Aorta (tissue), 5 donors: ENCODE results near the gene ZFTA. TPM values are rescaled to one million over a fixed set of nuclear protein-coding genes. Genes with fewer than 3 reads are reported as not detected.

Source experiments
- ATAC-seq: fragments of 200-7000 bp; cut with Tn5 transposase; one replicate; pipeline ENCODE4 v1.9.1; 2022; ENCODE audit warnings: moderate library complexity; ENCODE audit not compliant: low FRiP score
- DNase-seq, 2 donors: peaks; one replicate each; pipeline ENCODE4 v3.0.0-alpha.2; 2020
- H3K27ac ChIP-seq, 2 donors: one replicate each; pipeline ENCODE4 v1.5.1; 2013; ENCODE audit warnings: low read length in 2 of 2, mild to moderate bottlenecking in 2 of 2, moderate library complexity in 2 of 2, control low read depth in 1 of 2, inconsistent platforms in 1 of 2, low read depth in 1 of 2
- H3K27me3 ChIP-seq, 2 donors: one replicate each; pipeline ENCODE4 v1.6.1; 2013; ENCODE audit warnings: control low read depth in 1 of 2, low read length in 1 of 2, mild to moderate bottlenecking in 1 of 2, moderate library complexity in 1 of 2; ENCODE audit not compliant: insufficient read depth in 2 of 2, control insufficient read depth in 1 of 2
- H3K36me3 ChIP-seq, 2 donors: one replicate each; pipeline ENCODE4 v1.6.1; 2013; ENCODE audit warnings: control low read depth in 1 of 2, low read length in 1 of 2, mild to moderate bottlenecking in 1 of 2; ENCODE audit not compliant: insufficient read depth in 2 of 2, control insufficient read depth in 1 of 2
- H3K4me1 ChIP-seq, 2 donors: one replicate each; pipeline ENCODE4 v1.6.1; 2013; ENCODE audit warnings: low read length in 2 of 2, control low read depth in 1 of 2, mild to moderate bottlenecking in 1 of 2, moderate library complexity in 1 of 2; ENCODE audit not compliant: insufficient read depth in 2 of 2, control insufficient read depth in 1 of 2
- H3K4me3 ChIP-seq, 2 donors: one replicate each; pipeline ENCODE4 v1.5.1; 2013; ENCODE audit warnings: low read length in 2 of 2, control low read depth in 1 of 2, mild to moderate bottlenecking in 1 of 2
- H3K9me3 ChIP-seq: one replicate; pipeline ENCODE4 v1.6.1; 2013; ENCODE audit warnings: mild to moderate bottlenecking, low read length; ENCODE audit not compliant: control insufficient read depth
- WGBS, 2 donors: extraction: QIAGEN DNeasy Blood & Tissue Kit; methylation state at CpG; one replicate each; pipeline ENCODE4 v1.1.7; 2013; 5-methylcytosine and 5-hydroxymethylcytosine counted together
- intact Hi-C, 2 donors: fragments of 100-400 bp; cut with DNase I; formaldehyde crosslinking; loops; one replicate each; pipeline versions ENCODE4 v1.14.2 to v1.15.0; 2022
- polyA plus RNA-seq, 2 donors: library from polyadenylated mRNA; stranded (reverse); fragments of 200-250 nt; gene quantifications; one replicate each; pipeline ENCODE4 v1.2.3, GENCODE V29; 2013
- total RNA-seq, 2 donors: library from RNA; stranded (reverse); fragmentation: NEBNext Ultra II Directional; extraction: Animal tissue kit (Norgen Biotek cat#: 25700); gene quantifications; one replicate each; pipeline ENCODE4 v1.2.1, GENCODE V29; 2021
- donor health status: healthy with polysubstance abuse.
- donor health status: Bipolar disorder and iron deficiency.
- donor health status: DM: no; HTN: no; CAD: no.
- donor health status: DM: no; HTN: no; CAD: no.
- donor health status: DM: yes; HTN: yes; CAD: no.

ZFTA gene
- total and polyA plus RNA-seq, 4 donors = 4.3 to 30.9 (median 17.0) TPM

GRCh38 chr11:63747011-63747410 lies 21.6 kb downstream of the ZFTA start:
- Histone ChIP-seq H3K9me3 (no peaks in the 10 kb centered on the region), H3K27ac (no peak overlapping the region), H3K36me3 (peaks cover 0 to 2% of the 10 kb centered on the region in 2 donors), H3K27me3 (no peaks in the 10 kb centered on the region), H3K4me1 (no peaks in the 10 kb centered on the region), H3K4me3 (no peak overlapping the region)
- ATAC-seq (no peak), DNase-seq (no peak)
- WGBS, 2 donors = 68 to 69% methylated on average over 3 of the region's 3 CpGs
- intact Hi-C loops = no loop called here

- H3K27ac ChIP-seq = no peak overlapping the region
- no peaks in the 10 kb centered on the region for H3K4me1 ChIP-seq
- 83 to 84% methylated on average over 13 of the region's 13 CpGs for WGBS, 2 donors
- no peaks in the 10 kb centered on the region for H3K9me3 ChIP-seq
- no peaks in the 10 kb centered on the region for H3K36me3 ChIP-seq
- no peak for DNase-seq
- intact Hi-C loops = no loop called here
- no peaks in the 10 kb centered on the region for H3K27me3 ChIP-seq
- no peak overlapping the region for H3K4me3 ChIP-seq
- ATAC-seq = no peak
Observed at GRCh38 chr11:63745304-63746170, 23.0 kb downstream of the ZFTA start.

GRCh38 chr11:63738720-63739360 lies 29.7 kb downstream of the ZFTA start:
- Histone ChIP-seq H3K36me3 (no peaks in the 10 kb centered on the region), H3K27ac (no peak overlapping the region), H3K4me1 (no peaks in the 10 kb centered on the region), H3K4me3 (no peak overlapping the region), H3K27me3 (no peaks in the 10 kb centered on the region), H3K9me3 (no peaks in the 10 kb centered on the region)
- peak; percentile 90 for ATAC-seq
- DNase-seq = peak in 1 of 2 donors; percentile 71
- 14 to 15% methylated on average over 8 of the region's 8 CpGs for WGBS, 2 donors
- intact Hi-C loops = loop anchor here (5.0 kb wide), 2 partner anchors 97 to 262 kb away; no protein-coding TSS in a partner anchor

- no peak overlapping the region for H3K4me3 ChIP-seq
- ATAC-seq (no peak), DNase-seq (no peak)
- 66 to 71% methylated on average over 1 of the region's 1 CpG for WGBS, 2 donors
- no peak overlapping the region for H3K27ac ChIP-seq
- intact Hi-C loops = loop anchor here (5.0 kb wide), 2 partner anchors 95 to 260 kb away; no protein-coding TSS in a partner anchor
- no peaks in the 10 kb centered on the region for H3K27me3 ChIP-seq
- no peaks in the 10 kb centered on the region for H3K4me1 ChIP-seq
- no peaks in the 10 kb centered on the region for H3K36me3 ChIP-seq
- H3K9me3 ChIP-seq = no peaks in the 10 kb centered on the region
Observed at GRCh38 chr11:63737718-63738117, 30.9 kb downstream of the ZFTA start.

- H3K4me3 ChIP-seq = no peak overlapping the region
- no peak overlapping the region for H3K27ac ChIP-seq
- no peak for ATAC-seq
- WGBS, 2 donors = 96 to 97% methylated on average over 4 of the region's 4 CpGs
- H3K36me3 ChIP-seq = no peaks in the 10 kb centered on the region
- intact Hi-C loops = loop anchor here (5.0 kb wide), 2 partner anchors 95 to 260 kb away; no protein-coding TSS in a partner anchor
- H3K9me3 ChIP-seq = no peaks in the 10 kb centered on the region
- H3K27me3 ChIP-seq = no peaks in the 10 kb centered on the region
- no peak for DNase-seq
- H3K4me1 ChIP-seq = no peaks in the 10 kb centered on the region
Observed at GRCh38 chr11:63736864-63737263, 31.7 kb downstream of the ZFTA start.

GRCh38 chr11:63729326-63729725 lies 39.2 kb downstream of the ZFTA start:
- DNase-seq (no peak), ATAC-seq (no peak)
- Histone ChIP-seq H3K4me3 (no peak overlapping the region), H3K27me3 (no peaks in the 10 kb centered on the region), H3K27ac (no peak overlapping the region), H3K4me1 (no peaks in the 10 kb centered on the region), H3K36me3 (no peaks in the 10 kb centered on the region), H3K9me3 (no peaks in the 10 kb centered on the region)
- WGBS, 2 donors = 87 to 90% methylated on average over 3 of the region's 3 CpGs
- intact Hi-C loops = no loop called here

GRCh38 chr11:63720611-63721010 lies 48.0 kb downstream of the ZFTA start:
- no peak overlapping the region for H3K27ac ChIP-seq
- no peaks in the 10 kb centered on the region for H3K27me3 ChIP-seq
- no peaks in the 10 kb centered on the region for H3K9me3 ChIP-seq
- no peak for ATAC-seq
- H3K36me3 ChIP-seq = no peaks in the 10 kb centered on the region
- no peak overlapping the region for H3K4me3 ChIP-seq
- WGBS, 2 donors = 95% methylated on average over 3 of the region's 3 CpGs
- DNase-seq = no peak
- peaks cover 0 to 3% of the 10 kb centered on the region in 2 donors for H3K4me1 ChIP-seq
- intact Hi-C loops = loop anchor here in 1 of 2 donors (5.0 kb wide), 1 partner anchor 38 kb away; the partner anchor contains the start of gene RTN3

GRCh38 chr11:63719987-63720386 lies 48.6 kb downstream of the ZFTA start:
- Histone ChIP-seq H3K4me3 (no peak overlapping the region), H3K36me3 (no peaks in the 10 kb centered on the region), H3K27ac (no peak overlapping the region), H3K9me3 (no peaks in the 10 kb centered on the region), H3K4me1 (peaks cover 0 to 3% of the 10 kb centered on the region in 2 donors), H3K27me3 (no peaks in the 10 kb centered on the region)
- intact Hi-C loops = loop anchor here in 1 of 2 donors (5.0 kb wide), 1 partner anchor 38 kb away; the partner anchor contains the start of gene RTN3
- ATAC-seq (no peak), DNase-seq (no peak)
- WGBS, 2 donors = 7 to 8% methylated on average over 2 of the region's 2 CpGs
